Hippocampal formation (tissue), 2 donors: Measurements from ENCODE around the gene GARIN5B.

Source experiments
- DNase-seq, 2 donors: peaks; one replicate each; lab custom pipeline; 2025; lab: John Stamatoyannopoulos, UW

GARIN5B gene

GRCh38 chr19:55370305-55370988, 7.4 kb upstream of the GARIN5B start, which contains the start of gene IL11:
IL11 (minus strand) TSS chr19:55370463; CDS start chr19:55370310, 153 bp downstream.
- DNase-seq, result no peak

- DNase-seq, result no peak
Observed at GRCh38 chr19:55369653-55370304, 6.7 kb upstream of the GARIN5B start.

- DNase-seq, result no peak
Observed at GRCh38 chr19:55368701-55369563, 5.9 kb upstream of the GARIN5B start.

GRCh38 chr19:55368106-55368505, 5.0 kb upstream of the GARIN5B start:
- no peak for DNase-seq

- no peak for DNase-seq
Observed at GRCh38 chr19:55366790-55367189, 3.7 kb upstream of the GARIN5B start.

GRCh38 chr19:55365964-55366363, 2.9 kb upstream of the GARIN5B start:
- no peak for DNase-seq

- DNase-seq, result no peak
Observed at GRCh38 chr19:55365245-55365644, 2.2 kb upstream of the GARIN5B start.

GRCh38 chr19:55362174-55362989, 678 bp downstream of the GARIN5B start:
- DNase-seq, result no peak

- no peak for DNase-seq
Observed at GRCh38 chr19:55360902-55361301, 2.2 kb downstream of the GARIN5B start.

- DNase-seq, result no peak
Observed at GRCh38 chr19:55358943-55359908, 3.8 kb downstream of the GARIN5B start.

GRCh38 chr19:55358493-55358892, 4.6 kb downstream of the GARIN5B start:
- no peak for DNase-seq

- no peak for DNase-seq
Observed at GRCh38 chr19:55355213-55355821, 7.7 kb downstream of the GARIN5B start.

- DNase-seq, result no peak
Observed at GRCh38 chr19:55354698-55355212, 8.3 kb downstream of the GARIN5B start, which contains the start of gene COX6B2. COX6B2 (minus strand) TSS chr19:55354719; CDS start chr19:55354521, 198 bp downstream.

GRCh38 chr19:55353803-55354697, 9.0 kb downstream of the GARIN5B start:
- no peak for DNase-seq

GRCh38 chr19:55353356-55353802, 9.7 kb downstream of the GARIN5B start:
- no peak for DNase-seq

- no peak for DNase-seq
Observed at GRCh38 chr19:55352549-55353145, 10.4 kb downstream of the GARIN5B start.

- no peak for DNase-seq
Observed at GRCh38 chr19:55352040-55352439, 11.0 kb downstream of the GARIN5B start.

- no peak for DNase-seq
Observed at GRCh38 chr19:55350620-55351315, 12.3 kb downstream of the GARIN5B start.
